ENCODE measurements around the gene PIGH. TPM values are rescaled to one million over a fixed set of nuclear protein-coding genes. Genes with fewer than 3 reads are reported as not detected.

Gene PIGH
- total RNA-seq, 6 experiments from 2014 or later: 12.7 to 16.0 (median 13.8) TPM

GRCh38 chr14:67619446-67620216, 19.6 kb upstream of the PIGH start, which contains the start of gene ARG2:
Gene ARG2 (plus strand): TSS chr14:67619920. CDS start chr14:67619978, 58 bp downstream.
- H3K27ac ChIP-seq: peak within 1 kb of the TSS; percentile 7 to 79 (median 59)
- no peaks in the 10 kb centered on the region for H3K9me3 ChIP-seq
- peak; percentile 100 for DNase-seq
- H3K36me3 ChIP-seq: no peaks in the 10 kb centered on the region
- peak within 1 kb of the TSS; percentile 56 to 62 (median 60) for H3K4me3 ChIP-seq
- 0% methylated on average over 13 of the region's 62 CpGs for WGBS (ENCODE audit: insufficient coverage, low coverage, low lambda C conversion rate, missing lambda C conversion rate)
- intact Hi-C loops (cut with DNase I): no loop called here
- peak; percentile 74 for TF ChIP-seq POLR2A (IDR thresholded peaks at IDR 0.05)
- TF ChIP-seq, protein P1, sequence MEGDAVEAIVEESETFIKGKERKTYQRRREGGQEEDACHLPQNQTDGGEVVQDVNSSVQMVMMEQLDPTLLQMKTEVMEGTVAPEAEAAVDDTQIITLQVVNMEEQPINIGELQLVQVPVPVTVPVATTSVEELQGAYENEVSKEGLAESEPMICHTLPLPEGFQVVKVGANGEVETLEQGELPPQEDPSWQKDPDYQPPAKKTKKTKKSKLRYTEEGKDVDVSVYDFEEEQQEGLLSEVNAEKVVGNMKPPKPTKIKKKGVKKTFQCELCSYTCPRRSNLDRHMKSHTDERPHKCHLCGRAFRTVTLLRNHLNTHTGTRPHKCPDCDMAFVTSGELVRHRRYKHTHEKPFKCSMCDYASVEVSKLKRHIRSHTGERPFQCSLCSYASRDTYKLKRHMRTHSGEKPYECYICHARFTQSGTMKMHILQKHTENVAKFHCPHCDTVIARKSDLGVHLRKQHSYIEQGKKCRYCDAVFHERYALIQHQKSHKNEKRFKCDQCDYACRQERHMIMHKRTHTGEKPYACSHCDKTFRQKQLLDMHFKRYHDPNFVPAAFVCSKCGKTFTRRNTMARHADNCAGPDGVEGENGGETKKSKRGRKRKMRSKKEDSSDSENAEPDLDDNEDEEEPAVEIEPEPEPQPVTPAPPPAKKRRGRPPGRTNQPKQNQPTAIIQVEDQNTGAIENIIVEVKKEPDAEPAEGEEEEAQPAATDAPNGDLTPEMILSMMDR (IDR thresholded peaks at IDR 0.05): peak in 3 of 4 donors; percentile 15 to 24 (median 15)
- peaks cover 0 to 11% (median 3%) of the 10 kb centered on the region in 4 donors for H3K4me1 ChIP-seq
- ATAC-seq: peak; percentile 97 to 99 (median 98)
- no peaks in the 10 kb centered on the region for H3K27me3 ChIP-seq

- peak; percentile 6 to 45 (median 35) for ATAC-seq
- TF ChIP-seq POLR2A (IDR thresholded peaks at IDR 0.05): no peak
- TF ChIP-seq, protein P1 (IDR thresholded peaks at IDR 0.05): peak; percentile 58 to 70 (median 66)
- intact Hi-C loops (cut with DNase I): no loop called here
Measured at GRCh38 chr14:67618617-67619063, 18.6 kb upstream of the PIGH start.

DNA sequence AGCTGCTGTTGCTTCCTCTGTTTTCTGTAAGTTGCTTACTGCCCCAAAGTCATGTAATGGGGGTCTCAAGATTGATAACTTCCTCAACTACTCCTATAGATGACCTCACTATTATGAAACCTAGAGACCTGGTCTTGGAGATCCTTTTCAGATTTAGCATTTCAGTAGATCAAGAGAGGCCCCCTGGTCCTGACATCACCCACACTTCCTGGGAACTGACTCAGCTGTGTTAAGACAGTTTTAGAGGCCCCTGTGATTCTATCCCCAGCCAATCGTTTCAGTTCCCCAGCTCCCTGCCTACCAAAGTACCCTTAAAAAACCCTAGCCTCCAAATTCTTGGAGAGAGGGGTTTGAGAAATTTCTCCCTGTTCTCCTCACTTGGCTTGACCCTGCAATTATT, 10.4 kb upstream of the PIGH start:
- Histone ChIP-seq H3K4me3 (no peak overlapping the region), H3K27me3 (no peaks in the 10 kb centered on the region), H3K4me1 (no peaks in the 10 kb centered on the region), H3K27ac (no peak overlapping the region), H3K36me3 (no peaks in the 10 kb centered on the region), H3K9me3 (no peaks in the 10 kb centered on the region)
- DNase-seq (no peak), ATAC-seq (no peak)
- intact Hi-C loops (cut with DNase I): no loop called here
- no peak for TF ChIP-seq POLR2A (IDR thresholded peaks at IDR 0.05)
- TF ChIP-seq, protein P1 (IDR thresholded peaks at IDR 0.05): no peak
- WGBS (ENCODE audit: insufficient coverage, low coverage, low lambda C conversion rate, missing lambda C conversion rate): 40% methylated on average over 1 of the region's 1 CpG

More at GRCh38 chr14:67618617-67619063, 18.6 kb upstream of the PIGH start:
- H3K36me3 ChIP-seq: no peaks in the 10 kb centered on the region
- peaks cover 0 to 11% (median 3%) of the 10 kb centered on the region in 4 donors for H3K4me1 ChIP-seq
- H3K4me3 ChIP-seq: no peak overlapping the region
- H3K27ac ChIP-seq: peak overlapping the region in 2 of 3 donors; percentile 20 to 79
- no peak for DNase-seq
- H3K27me3 ChIP-seq: no peaks in the 10 kb centered on the region
- no peaks in the 10 kb centered on the region for H3K9me3 ChIP-seq

GRCh38 chr14:67609642-67610310, 9.7 kb upstream of the PIGH start:
- intact Hi-C loops (cut with DNase I): no loop called here
- no peak for DNase-seq
- Histone ChIP-seq H3K9me3 (no peaks in the 10 kb centered on the region), H3K36me3 (no peaks in the 10 kb centered on the region), H3K4me3 (no peak overlapping the region), H3K27ac (no peak overlapping the region), H3K27me3 (no peaks in the 10 kb centered on the region), H3K4me1 (no peaks in the 10 kb centered on the region)
- ATAC-seq: no peak
- TF ChIP-seq POLR2A (IDR thresholded peaks at IDR 0.05): no peak
- TF ChIP-seq, protein P1 (IDR thresholded peaks at IDR 0.05): no peak
- WGBS (ENCODE audit: insufficient coverage, low coverage, low lambda C conversion rate, missing lambda C conversion rate): 68% methylated on average over 3 of the region's 10 CpGs

Measured in right lobe of liver (tissue), 6 donors.